ENCODE data around the gene CDKN2D. TPM values are rescaled to one million over a fixed set of nuclear protein-coding genes. Genes with fewer than 3 reads are reported as not detected.
"Not testable (repeated sequence)": the region's sequence is repeated elsewhere in the genome, so short reads cannot be mapped to it uniquely, and the experiment has no call there.

The CDKN2D gene
- polyA plus RNA-seq, 1 donor from 2014 or later = 193 TPM

GRCh38 chr19:10551006-10551405 lies 17.8 kb downstream of the CDKN2D start:
- Mint-ChIP-seq H3K27ac (peak overlapping the region in 1 of 3 donors; percentile 53), H3K4me3 (peak overlapping the region in 1 of 4 donors; percentile 65), H3K4me1 (peaks cover 16 to 26% (median 16%) of the 10 kb centered on the region in 3 donors)
- H3K9me3 Mint-ChIP-seq, H3K27me3 Mint-ChIP-seq, H3K36me3 Mint-ChIP-seq: not testable (repeated sequence)

- Mint-ChIP-seq H3K27ac (peak overlapping the region in 1 of 3 donors; percentile 59), H3K36me3 (no peaks in the 10 kb centered on the region), H3K4me3 (no peak overlapping the region), H3K9me3 (no peaks in the 10 kb centered on the region), H3K27me3 (no peaks in the 10 kb centered on the region), H3K4me1 (peaks cover 13 to 22% (median 16%) of the 10 kb centered on the region in 3 donors)
Measured at GRCh38 chr19:10550336-10550735, 18.4 kb downstream of the CDKN2D start.

GRCh38 chr19:10549733-10550132 lies 19.0 kb downstream of the CDKN2D start:
- no peaks in the 10 kb centered on the region for H3K36me3 Mint-ChIP-seq
- no peak overlapping the region for H3K4me3 Mint-ChIP-seq
- H3K27me3 Mint-ChIP-seq = no peaks in the 10 kb centered on the region
- H3K9me3 Mint-ChIP-seq = no peaks in the 10 kb centered on the region
- peaks cover 16 to 21% (median 21%) of the 10 kb centered on the region in 3 donors for H3K4me1 Mint-ChIP-seq
- peak overlapping the region in 1 of 3 donors; percentile 59 for H3K27ac Mint-ChIP-seq

- Mint-ChIP-seq H3K9me3 (no peaks in the 10 kb centered on the region), H3K36me3 (no peaks in the 10 kb centered on the region), H3K27ac (peak overlapping the region in 2 of 3 donors; percentile 67), H3K4me1 (peaks cover 12 to 13% (median 12%) of the 10 kb centered on the region in 3 donors), H3K27me3 (no peaks in the 10 kb centered on the region), H3K4me3 (peak overlapping the region in 2 of 4 donors; percentile 22 to 58)
Measured at GRCh38 chr19:10548746-10549276, 20.0 kb downstream of the CDKN2D start.

- peaks cover 4 to 14% (median 7%) of the 10 kb centered on the region in 3 donors for H3K4me1 Mint-ChIP-seq
- H3K9me3 Mint-ChIP-seq = no peaks in the 10 kb centered on the region
- H3K27ac Mint-ChIP-seq = peak overlapping the region in 1 of 3 donors; percentile 28
- no peak overlapping the region for H3K4me3 Mint-ChIP-seq
- H3K36me3 Mint-ChIP-seq = no peaks in the 10 kb centered on the region
- H3K27me3 Mint-ChIP-seq = no peaks in the 10 kb centered on the region
Measured at GRCh38 chr19:10546817-10547216, 22.0 kb downstream of the CDKN2D start.

- Mint-ChIP-seq H3K4me1 (peaks cover 6 to 14% (median 8%) of the 10 kb centered on the region in 3 donors), H3K27ac (peak overlapping the region; percentile 65 to 98 (median 85)), H3K36me3 (no peaks in the 10 kb centered on the region), H3K27me3 (peaks cover 8% of the 10 kb centered on the region), H3K9me3 (no peaks in the 10 kb centered on the region), H3K4me3 (peak overlapping the region; percentile 83 to 93 (median 88))
Measured at GRCh38 chr19:10544753-10545251, 24.0 kb downstream of the CDKN2D start.

GRCh38 chr19:10544242-10544752 lies 24.5 kb downstream of the CDKN2D start:
- no peaks in the 10 kb centered on the region for H3K36me3 Mint-ChIP-seq
- peak overlapping the region; percentile 83 to 93 (median 88) for H3K4me3 Mint-ChIP-seq
- peaks cover 6 to 14% (median 8%) of the 10 kb centered on the region in 3 donors for H3K4me1 Mint-ChIP-seq
- peaks cover 9% of the 10 kb centered on the region for H3K27me3 Mint-ChIP-seq
- no peaks in the 10 kb centered on the region for H3K9me3 Mint-ChIP-seq
- H3K27ac Mint-ChIP-seq = peak overlapping the region; percentile 65 to 98 (median 85)

GRCh38 chr19:10543420-10544241 lies 25.1 kb downstream of the CDKN2D start, which contains the start of gene ATG4D:
TSS of gene ATG4D (plus strand) at chr19:10543904. CDS start at chr19:10544091, 187 bp downstream.
- Mint-ChIP-seq H3K4me1 (peaks cover 6 to 14% (median 8%) of the 10 kb centered on the region in 3 donors), H3K4me3 (peak within 1 kb of the TSS; percentile 84 to 93 (median 90)), H3K9me3 (no peaks in the 10 kb centered on the region), H3K27me3 (peaks cover 12% of the 10 kb centered on the region), H3K27ac (peak within 1 kb of the TSS; percentile 85 to 98 (median 96)), H3K36me3 (no peaks in the 10 kb centered on the region)

GRCh38 chr19:10543059-10543419 lies 25.7 kb downstream of the CDKN2D start:
- H3K4me3 Mint-ChIP-seq = peak overlapping the region; percentile 75 to 92 (median 90)
- peaks cover 6 to 14% (median 8%) of the 10 kb centered on the region in 3 donors for H3K4me1 Mint-ChIP-seq
- peaks cover 18% of the 10 kb centered on the region for H3K27me3 Mint-ChIP-seq
- no peaks in the 10 kb centered on the region for H3K9me3 Mint-ChIP-seq
- H3K36me3 Mint-ChIP-seq = no peaks in the 10 kb centered on the region
- peak overlapping the region; percentile 71 to 96 (median 76) for H3K27ac Mint-ChIP-seq

GRCh38 chr19:10539016-10539415 lies 29.8 kb downstream of the CDKN2D start:
- not testable (repeated sequence) for H3K4me3 Mint-ChIP-seq, H3K4me1 Mint-ChIP-seq, H3K36me3 Mint-ChIP-seq, H3K9me3 Mint-ChIP-seq
- peak overlapping the region in 1 of 3 donors; percentile 12 for H3K27ac Mint-ChIP-seq
- peaks cover 26% of the 10 kb centered on the region for H3K27me3 Mint-ChIP-seq

GRCh38 chr19:10538204-10538983 lies 30.4 kb downstream of the CDKN2D start:
- Mint-ChIP-seq H3K27ac (no peak overlapping the region), H3K4me3 (no peak overlapping the region), H3K36me3 (no peaks in the 10 kb centered on the region), H3K9me3 (no peaks in the 10 kb centered on the region), H3K27me3 (peaks cover 26% of the 10 kb centered on the region), H3K4me1 (peaks cover 2 to 7% (median 6%) of the 10 kb centered on the region in 3 donors)

- Mint-ChIP-seq H3K9me3 (no peaks in the 10 kb centered on the region), H3K36me3 (no peaks in the 10 kb centered on the region), H3K27ac (no peak overlapping the region), H3K4me3 (no peak overlapping the region), H3K27me3 (peaks cover 27% of the 10 kb centered on the region), H3K4me1 (peaks cover under 1 to 3% (median 2%) of the 10 kb centered on the region in 3 donors)
Measured at GRCh38 chr19:10537668-10538067, 31.1 kb downstream of the CDKN2D start.

- Mint-ChIP-seq H3K27ac (no peak overlapping the region), H3K36me3 (no peaks in the 10 kb centered on the region), H3K9me3 (peaks cover 0 to 4% (median 0%) of the 10 kb centered on the region in 3 donors), H3K4me3 (no peak overlapping the region), H3K27me3 (peaks cover 28% of the 10 kb centered on the region), H3K4me1 (no peaks in the 10 kb centered on the region)
Measured at GRCh38 chr19:10535613-10536012, 33.2 kb downstream of the CDKN2D start.

GRCh38 chr19:10533646-10534386 lies 35.0 kb downstream of the CDKN2D start:
- Mint-ChIP-seq H3K9me3 (peaks cover 0 to 4% (median 0%) of the 10 kb centered on the region in 3 donors), H3K27me3 (peaks cover 18% of the 10 kb centered on the region), H3K36me3 (peaks cover 1% of the 10 kb centered on the region), H3K27ac (no peak overlapping the region), H3K4me3 (no peak overlapping the region), H3K4me1 (no peaks in the 10 kb centered on the region)
